Myocyte (in vitro differentiated cells): ENCODE data around the gene MS4A5. TPM values are rescaled to one million over a fixed set of nuclear protein-coding genes. Genes with fewer than 3 reads are reported as not detected.
"Not testable (repeated sequence)": the region's sequence is repeated elsewhere in the genome, so short reads cannot be mapped to it uniquely, and the experiment has no call there.

Source experiments
- DNase-seq: peaks from one replicate; pipeline ENCODE4 v3.0.0-alpha.2; 2012; ENCODE audit warnings: low read depth
- polyA plus RNA-seq: library from polyadenylated mRNA; unstranded; fragments of >200 nt; gene quantifications from one replicate; pipeline ENCODE4 v1.2.1, GENCODE V29; 2012; ENCODE audit warnings: missing spikeins
- total RNA-seq: library from RNA; depleted of rRNA; stranded (reverse); fragments of >200 nt; gene quantifications from 2 replicates; pipeline ENCODE4 v1.2.3, GENCODE V29; 2014

The MS4A5 gene, protein sequence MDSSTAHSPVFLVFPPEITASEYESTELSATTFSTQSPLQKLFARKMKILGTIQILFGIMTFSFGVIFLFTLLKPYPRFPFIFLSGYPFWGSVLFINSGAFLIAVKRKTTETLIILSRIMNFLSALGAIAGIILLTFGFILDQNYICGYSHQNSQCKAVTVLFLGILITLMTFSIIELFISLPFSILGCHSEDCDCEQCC
- total RNA-seq: not detected in 2 replicates
- not detected for polyA plus RNA-seq

DNA sequence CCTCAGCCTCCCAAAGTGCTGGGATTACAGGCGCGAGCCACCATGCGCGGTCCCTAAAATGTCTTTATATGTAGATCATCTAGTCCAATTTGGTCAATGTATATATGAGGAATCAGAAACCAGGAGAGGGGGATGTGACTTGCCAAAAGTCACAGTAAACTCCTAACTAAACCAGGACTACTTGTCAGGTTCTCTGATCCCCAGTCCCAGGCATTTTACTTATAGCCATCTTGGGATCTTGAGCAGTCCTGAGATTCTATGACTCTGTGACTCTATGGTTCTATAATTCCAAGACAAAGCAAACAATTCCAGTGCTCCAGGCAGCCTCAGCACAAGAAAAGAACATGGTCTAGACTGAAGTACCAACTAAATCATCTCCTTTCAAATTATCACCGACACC, at the start of gene MS4A5:
Gene MS4A5, plus strand, starts transcription at position 301 of the 400 bp plus-strand sequence. CDS start 103 bp downstream, outside the sequence.
- no peak for DNase-seq

DNA sequence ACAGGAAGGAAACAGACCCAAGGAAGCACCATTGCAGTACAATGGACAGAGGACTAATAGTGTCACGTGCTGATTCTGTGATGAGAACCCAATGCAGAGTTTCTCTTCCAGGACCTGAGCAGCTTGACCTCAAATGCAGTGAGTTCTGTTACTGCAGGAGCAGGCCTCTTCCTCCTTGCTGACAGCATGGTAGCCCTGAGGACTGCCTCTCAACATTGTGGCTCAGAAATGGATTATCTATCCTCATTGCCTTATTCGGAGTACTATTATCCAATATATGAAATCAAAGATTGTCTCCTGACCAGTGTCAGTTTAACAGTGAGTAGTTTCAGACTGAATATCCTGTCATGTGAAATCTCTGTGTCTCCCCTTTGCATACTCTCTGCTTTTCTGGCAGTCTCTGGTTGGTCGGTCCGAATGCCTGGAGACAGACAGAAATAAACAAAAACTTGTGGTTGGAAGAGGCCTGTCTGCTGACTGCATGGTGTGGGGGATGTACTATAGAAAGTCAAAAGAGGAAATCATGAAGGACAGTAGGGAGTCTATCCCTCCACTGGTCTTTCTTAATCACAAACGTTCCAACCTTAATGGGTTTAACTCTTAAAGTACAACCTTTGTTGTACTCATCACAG, 40.0 kb upstream of the MS4A5 start:
- DNase-seq: no peak

DNA sequence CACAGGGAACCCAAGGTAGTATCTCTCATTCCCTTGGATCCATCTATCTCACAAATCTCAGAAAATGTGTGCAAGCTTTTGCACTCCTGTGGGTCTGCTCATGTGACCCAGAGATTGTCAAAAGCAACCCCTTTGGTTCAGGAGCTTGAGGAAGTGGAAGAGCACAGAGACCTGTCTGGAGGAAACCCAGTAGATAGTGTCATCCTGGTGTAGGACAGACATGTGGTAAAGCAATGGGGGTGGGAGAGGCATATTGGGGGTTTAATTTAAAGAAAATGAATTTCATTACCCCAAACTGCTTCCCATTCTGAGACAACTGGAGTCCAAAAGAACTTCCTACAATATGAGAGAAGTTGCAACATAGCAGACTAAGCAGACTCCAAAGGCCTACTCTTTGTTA, 39.0 kb upstream of the MS4A5 start:
- DNase-seq: no peak

DNA sequence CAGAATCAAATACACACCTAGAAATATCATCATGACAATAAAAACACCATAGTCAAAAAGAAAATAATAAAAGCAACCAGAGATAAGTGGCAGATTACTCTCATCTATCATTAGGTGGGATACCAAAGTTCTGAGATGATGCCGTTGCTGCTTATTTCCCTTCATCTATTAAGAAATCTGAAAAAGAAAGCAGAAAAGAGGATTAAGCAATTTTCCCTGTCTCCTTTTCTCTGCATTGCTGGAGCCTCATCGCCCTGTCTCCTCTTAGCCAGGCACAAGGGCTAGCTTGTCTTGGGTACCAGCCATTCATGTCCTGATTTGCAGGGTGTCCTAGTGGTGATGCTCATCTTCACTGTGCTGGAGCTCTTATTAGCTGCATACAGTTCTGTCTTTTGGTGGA, 37.0 kb upstream of the MS4A5 start:
- DNase-seq: no peak

DNA sequence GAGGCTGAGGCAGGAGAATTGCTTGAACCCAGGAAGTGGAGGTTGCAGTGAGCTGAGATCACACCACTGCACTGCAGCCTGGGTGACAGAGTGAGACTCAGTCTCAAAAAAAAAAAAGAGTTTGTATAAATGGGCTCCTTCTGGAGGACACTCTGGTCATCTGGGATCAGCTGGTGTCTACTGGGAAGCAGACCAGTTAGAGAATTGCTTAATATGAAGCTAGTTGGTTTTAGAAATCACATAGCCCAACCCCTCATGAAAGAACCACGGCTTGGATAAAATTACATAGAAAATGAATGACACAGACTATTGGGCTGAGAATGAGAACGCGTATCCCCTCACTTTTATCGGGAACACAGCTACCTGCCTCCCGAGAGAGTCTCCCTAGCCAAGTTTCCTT, 36.4 kb upstream of the MS4A5 start:
- DNase-seq: no peak

DNA sequence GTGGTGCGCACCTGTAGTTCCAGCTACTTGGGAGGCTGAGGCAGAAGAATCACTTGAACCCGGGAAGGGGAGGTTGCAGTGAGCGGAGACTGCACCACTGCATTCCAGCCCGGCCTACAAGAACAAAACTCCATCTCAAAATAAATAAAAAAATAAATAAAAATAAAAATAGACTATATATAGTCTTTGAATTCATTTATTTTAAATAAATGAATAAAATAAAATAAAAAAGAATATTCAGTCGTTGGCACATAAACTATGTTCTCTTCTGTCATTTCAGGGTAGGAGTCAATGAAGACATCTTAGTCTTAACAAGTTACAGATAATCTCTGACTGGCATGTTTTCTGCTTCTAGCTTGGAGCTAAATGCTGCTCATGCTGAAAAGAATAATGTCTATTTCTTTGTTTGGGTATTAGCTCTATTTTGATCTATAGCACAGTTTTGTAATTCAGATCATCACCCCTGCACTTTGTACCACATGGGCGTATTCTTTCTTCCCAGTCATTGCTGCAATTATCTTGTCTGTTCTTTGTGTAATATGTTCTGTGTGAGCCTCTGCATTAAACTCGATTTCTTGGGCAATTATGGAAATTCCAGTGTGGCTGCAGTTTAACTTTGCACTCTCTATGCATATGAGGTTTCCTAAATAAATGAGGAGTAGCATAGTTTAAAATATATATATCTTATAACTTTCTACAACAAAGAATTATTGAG, 34.5 kb upstream of the MS4A5 start:
- DNase-seq: no peak

DNA sequence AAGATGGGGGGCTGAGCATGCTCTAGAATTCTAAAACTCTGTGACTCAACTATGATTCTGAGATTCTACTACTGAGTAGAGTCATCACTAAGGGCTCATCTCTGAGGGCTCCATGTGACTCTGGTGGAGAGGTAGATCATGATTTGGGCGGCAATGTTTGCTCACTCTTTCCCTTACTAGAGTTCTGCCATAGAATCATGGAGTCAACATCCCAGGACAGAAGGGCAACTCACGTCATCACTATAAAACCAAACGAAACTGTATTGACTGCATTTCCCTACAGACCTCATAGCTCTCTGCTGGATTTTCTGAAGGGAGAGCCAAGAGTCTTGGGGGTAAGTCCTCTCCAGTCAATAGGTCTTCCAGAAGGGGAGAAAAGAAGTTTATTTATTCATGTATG, 33.0 kb upstream of the MS4A5 start, which contains the start of gene MS4A14:
Gene MS4A14, plus strand, starts transcription at position 78 of the 400 bp plus-strand sequence. Its CDS starts 120 bp downstream, at position 198.
- no peak for DNase-seq

DNA sequence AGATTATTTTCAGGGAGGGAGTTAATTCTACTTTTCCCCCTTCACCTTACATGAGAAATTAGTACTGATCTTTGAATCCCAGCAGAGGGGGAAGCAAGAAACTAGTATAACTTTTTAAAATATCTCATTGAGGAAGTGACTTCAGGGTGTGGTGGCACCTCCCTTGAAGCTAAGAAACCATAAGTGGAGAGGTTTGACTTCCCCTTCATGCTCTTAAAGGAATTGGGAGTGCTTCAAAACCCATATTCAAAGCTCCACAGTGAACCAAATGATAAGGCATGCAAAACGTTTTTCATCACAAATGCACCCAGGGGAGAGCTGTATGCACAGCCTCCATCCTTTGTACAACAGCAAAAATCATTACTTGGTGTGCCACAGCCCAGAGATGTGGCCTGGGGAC, 32.6 kb upstream of the MS4A5 start:
- DNase-seq: no peak

DNA sequence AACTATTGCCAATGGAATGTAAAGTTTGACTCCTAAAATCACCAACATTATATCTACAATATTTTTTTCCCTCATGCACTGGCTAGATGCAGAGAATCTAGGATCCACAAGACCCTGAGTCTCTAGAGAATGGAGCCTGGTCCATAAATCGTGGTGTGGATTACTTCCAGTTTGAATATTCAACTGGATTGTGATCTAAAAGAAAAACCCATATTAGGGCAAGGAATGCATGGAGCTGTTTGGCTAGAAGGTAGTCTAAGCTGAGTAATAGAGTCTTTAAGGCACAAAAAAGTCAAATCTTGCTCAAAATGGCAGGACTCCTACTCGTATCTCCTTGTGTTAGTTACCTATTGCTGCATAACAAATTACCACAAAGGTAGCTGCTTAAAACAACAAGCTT, 9.4 kb upstream of the MS4A5 start:
- no peak for DNase-seq

DNA sequence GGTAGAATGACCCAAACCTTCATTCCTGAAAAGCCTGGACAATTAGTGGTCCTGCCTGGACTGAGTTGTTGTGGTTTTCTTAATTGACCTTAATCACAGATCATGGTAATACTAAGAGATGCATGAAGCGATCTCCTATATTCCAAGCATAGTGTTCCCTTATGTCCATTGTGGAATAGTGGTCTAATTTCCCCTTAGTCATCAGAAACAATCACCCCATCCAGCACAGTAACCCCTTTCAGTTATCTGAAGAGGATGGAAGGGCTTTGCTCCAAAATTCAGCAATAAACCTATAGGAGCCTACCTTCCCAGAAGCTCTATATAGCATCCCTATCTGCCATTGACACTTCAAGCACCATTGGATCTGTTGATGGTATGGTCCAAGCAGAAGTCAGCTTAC, 6.8 kb upstream of the MS4A5 start:
- no peak for DNase-seq

DNA sequence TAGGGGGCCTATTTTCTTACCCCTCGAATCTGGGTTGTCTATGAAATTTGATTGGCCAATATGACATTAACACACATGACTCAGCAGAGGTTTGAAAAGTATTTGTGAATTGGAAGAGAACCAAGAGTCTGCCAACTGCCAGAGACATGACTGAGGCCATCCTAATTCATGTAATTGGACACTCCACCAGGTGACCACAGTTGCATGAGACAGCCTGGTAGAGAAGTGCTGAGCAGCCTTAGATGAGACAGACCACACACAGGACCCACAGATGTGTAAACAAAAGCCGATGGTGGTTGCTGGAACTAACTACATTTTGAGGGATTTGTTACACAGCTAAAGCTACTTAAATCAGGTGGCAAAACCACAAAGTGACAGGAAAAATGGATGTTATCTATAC, 855 bp upstream of the MS4A5 start:
- peak; percentile 81 for DNase-seq

DNA sequence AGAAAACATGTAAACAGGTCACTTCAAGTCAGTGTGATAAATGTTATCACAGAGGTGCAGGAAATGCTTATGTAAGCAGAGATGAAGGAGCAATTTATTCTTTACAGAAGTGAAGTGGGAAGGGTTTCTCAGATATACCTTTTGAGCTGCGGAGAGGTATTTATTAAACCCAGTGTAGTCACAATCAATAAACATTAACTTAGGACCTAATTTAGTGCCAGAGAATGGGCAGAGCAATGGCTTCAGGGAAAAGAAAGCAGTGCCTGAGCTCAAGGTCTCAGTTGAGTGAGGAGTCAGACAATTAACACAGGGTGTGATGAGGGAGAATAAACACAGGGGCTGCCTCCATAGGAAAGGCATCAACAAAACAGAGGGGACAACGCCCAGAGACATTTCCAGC, 1.9 kb downstream of the MS4A5 start:
- no peak for DNase-seq

DNA sequence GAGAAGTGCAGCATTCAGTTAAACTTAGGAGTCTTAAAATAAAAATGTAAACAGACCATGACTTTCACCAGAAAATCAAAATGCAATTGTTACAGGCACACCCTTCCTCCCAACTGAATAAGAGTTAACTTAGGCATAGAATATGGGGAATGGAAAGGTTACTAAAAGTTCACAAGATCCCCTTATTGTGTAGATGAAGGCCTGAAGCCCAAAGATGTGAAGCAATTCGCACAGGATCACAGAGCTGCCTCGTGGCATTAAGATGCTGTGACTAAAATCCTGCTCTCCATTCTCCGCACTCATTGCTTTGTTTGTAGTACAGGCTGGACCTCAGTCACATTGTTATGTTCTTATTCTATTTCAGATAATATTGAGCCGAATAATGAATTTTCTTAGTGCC, 4.0 kb downstream of the MS4A5 start:
- DNase-seq: no peak

DNA sequence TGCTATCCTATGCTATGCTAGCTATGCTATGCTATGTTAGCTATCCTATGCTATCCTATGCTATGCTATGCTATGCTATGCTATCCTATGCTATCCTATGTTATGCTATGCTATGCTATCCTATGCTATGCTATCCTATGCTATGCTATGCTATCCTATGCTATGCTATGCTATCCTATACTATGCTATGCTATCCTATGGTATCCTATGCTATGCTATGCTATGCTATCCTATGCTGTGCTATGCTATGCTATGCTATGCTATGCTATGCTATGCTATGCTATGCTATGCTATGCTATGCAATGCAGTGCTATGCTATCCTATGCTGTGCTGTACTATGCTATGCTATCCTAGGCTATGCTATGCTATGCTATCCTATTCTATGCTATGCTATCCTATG, 17.7 kb downstream of the MS4A5 start:
- DNase-seq: no peak

DNA sequence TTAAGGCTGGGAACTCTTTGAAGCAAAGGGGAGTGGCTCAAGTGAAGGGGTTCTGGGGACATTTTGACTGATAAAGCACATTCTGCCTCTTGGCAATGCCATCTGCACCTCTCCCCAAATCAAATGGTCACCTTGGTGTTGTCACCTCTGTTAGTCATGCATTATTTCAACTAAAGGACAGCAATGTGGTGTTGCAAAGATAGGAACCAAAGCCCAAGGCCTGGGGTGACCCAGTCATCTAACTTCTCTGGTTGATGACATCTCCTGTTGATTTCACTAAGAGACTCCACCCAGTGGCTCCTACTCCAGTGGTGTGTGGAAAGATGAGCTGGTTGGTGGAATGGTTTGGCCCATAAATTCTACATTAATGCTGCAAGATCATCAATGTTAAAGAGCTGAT, 18.5 kb downstream of the MS4A5 start:
- no peak for DNase-seq

DNA sequence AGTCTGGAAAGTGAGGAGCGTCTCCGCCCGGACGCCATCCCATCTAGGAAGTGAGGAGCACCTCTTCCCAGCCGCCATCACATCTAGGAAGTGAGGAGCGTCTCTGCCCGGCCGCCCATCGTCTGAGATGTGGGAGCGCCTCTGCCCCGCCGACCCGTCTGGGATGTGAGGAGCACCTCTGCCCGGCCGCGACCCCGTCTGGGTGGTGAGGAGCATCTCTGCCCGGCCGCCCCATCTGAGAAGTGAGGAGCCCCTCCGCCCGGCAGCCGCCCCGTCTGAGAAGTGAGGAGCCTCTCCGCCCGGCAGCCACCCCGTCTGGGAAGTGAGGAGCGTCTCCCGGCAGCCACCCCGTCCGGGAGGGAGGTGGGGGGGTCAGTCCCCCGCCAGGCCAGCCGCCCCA, 21.8 kb downstream of the MS4A5 start:
- not testable (repeated sequence) for DNase-seq

DNA sequence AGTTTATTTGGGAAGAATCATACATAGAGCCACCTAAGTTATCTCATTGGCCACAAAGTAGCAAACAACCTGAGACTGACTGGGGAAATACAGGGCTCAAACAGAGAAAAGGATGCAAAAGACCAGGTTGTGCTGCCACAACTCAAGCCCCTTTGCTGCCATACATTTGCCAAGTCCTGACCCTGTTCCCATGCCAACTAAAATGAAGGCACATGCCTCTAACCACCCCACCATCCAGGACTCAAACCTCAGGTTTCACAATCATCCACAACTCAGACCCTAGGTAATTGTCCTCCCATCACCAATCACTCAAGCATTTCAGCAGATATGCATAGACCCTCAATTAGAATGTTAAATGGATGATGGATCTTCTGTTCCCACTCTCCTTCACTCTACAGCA, 24.8 kb downstream of the MS4A5 start:
- DNase-seq: no peak

DNA sequence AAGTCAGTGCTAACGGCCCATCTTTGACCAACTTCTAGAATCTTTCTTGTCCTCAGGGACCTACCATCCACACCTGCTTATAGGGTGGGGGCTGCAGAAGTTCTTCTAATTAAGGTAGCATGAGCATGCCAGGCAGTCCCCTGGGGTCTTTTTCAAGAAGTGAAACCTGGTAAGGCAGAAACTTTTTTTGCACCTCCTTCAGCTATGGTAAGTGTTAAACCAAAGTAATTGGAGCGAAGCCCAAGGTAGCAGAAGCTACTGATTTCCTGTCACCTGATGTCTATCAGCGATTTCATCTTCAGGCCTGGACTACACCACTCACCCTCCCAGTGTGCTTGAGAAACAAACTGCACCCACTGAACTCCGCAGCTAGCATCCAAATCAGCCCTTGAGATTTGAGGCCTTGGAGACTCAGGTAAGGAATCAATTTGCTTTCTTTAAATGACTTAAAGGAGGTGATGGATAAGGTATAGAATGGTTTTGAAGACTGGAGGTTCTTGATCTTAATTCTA, 26.2 kb downstream of the MS4A5 start, which contains the start of gene MS4A1:
Gene MS4A1, plus strand, starts transcription at position 317 of the 512 bp plus-strand sequence. CDS start 6,528 bp downstream, outside the sequence.
- DNase-seq: no peak

DNA sequence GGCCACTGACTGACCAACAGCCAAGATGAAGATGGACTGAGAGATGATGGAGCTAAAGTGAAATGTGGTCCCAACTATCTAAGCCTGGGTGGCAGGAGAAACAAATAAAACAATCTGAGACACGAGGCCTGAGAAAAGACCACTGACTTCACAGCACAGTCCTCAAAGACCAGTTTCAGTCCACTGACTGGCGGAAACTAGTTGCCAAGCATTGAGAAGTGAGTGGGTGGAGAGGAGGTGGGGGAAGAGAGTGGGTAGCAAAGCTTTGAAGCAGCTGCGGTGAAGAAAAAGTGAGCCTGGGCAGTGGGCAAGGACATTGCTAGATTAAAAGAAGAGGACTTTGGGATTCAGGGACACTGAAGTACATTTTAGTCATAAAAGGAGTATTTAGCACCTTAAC, 28.2 kb downstream of the MS4A5 start:
- DNase-seq: no peak

DNA sequence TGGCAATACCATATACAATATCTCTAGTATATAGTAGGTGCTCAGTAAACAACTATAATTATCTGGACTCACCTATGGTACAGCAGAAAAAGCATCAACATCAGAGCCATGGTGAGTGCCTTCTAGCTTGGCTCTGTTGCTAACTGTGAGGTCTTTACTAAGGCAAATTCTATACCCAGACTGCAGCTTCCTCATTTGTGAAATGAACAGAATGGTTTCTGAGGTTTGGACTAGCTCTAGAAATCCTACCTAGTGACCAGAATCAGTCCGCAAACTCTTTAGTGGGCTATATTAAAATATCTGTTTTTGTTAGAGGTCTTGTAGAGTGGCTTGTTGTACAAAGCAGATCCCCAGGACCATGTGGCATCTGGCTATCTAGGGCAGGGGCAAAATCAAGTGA, 30.0 kb downstream of the MS4A5 start:
- no peak for DNase-seq

DNA sequence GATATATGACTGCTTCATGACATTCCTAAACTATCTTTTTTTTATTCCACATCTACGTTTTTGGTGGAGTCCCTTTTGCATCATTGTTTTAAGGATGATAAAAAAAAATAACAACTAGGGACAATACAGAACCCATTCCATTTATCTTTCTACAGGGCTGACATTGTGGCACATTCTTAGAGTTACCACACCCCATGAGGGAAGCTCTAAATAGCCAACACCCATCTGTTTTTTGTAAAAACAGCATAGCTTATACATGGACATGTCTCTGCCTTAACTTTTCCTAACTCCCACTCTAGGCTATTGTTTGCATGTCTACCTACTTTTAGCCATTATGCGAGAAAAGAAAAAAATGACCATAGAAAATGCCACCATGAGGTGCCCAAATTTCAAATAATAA, 39.5 kb downstream of the MS4A5 start:
- no peak for DNase-seq

DNA sequence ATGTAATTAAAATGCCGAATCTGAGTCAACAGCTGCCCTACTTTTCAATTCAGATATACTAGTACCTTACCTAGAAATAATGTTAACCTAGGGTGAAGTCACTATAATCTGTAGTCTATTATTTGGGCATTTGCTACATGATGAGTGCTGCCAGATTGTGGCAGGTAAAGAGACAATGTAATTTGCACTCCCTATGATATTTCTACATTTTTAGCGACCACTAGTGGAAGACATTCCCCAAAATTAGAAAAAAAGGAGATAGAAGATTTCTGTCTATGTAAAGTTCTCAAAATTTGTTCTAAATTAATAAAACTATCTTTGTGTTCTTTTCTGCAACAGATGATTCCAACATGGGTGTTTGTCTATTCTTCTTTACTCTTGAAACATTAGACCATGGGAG, 40.4 kb downstream of the MS4A5 start:
- DNase-seq: no peak
